Thoracic aorta (tissue), 2 donors: ENCODE data around the gene DYNLL1. TPM values are rescaled to one million over a fixed set of nuclear protein-coding genes. Genes with fewer than 3 reads are reported as not detected.

ENCODE experiments used
- ATAC-seq: fragments of 150-250 bp; one replicate; pipeline ENCODE4 v1.8.0; 2017; ENCODE audit warnings: low read depth; ENCODE audit not compliant: insufficient number of reproducible peaks, low FRiP score
- DNase-seq: peaks from one replicate; pipeline ENCODE4 v3.0.0-alpha.2; 2020; ENCODE audit warnings: low spot score
- H3K27ac ChIP-seq, 2 donors: fragments of 200-600 bp; sonication (generic); 1 replicate in 1 of 2; 2 replicates in 1 of 2; pipeline ENCODE4 v1.5.1; 2016; ENCODE audit warnings: mild to moderate bottlenecking in 2 of 2, moderate library complexity in 2 of 2
- H3K27me3 ChIP-seq: fragments of 200-600 bp; sonication (generic); replicated peaks from 2 replicates; pipeline ENCODE4 v1.6.0; 2016; ENCODE audit warnings: mild to moderate bottlenecking; ENCODE audit not compliant: insufficient read depth
- H3K36me3 ChIP-seq: fragments of 200-600 bp; sonication (generic); one replicate; pipeline ENCODE4 v1.5.1; 2016
- H3K4me1 ChIP-seq, 2 donors: fragments of 200-600 bp; sonication (generic); 1 replicate in 1 of 2; 2 replicates in 1 of 2; pipeline versions ENCODE4 v1.5.1 to v1.6.0; 2016; ENCODE audit warnings: low read depth in 2 of 2, mild to moderate bottlenecking in 1 of 2; ENCODE audit not compliant: control insufficient read depth in 1 of 2
- H3K4me3 ChIP-seq: fragments of 200-600 bp; sonication (generic); 2 replicates; pipeline ENCODE4 v1.5.1; 2016; ENCODE audit warnings: mild to moderate bottlenecking
- H3K9me3 ChIP-seq: fragments of 200-600 bp; sonication (generic); 2 replicates; pipeline ENCODE4 v1.5.1; 2016
- total RNA-seq, 2 donors: library from RNA; depleted of rRNA; stranded (reverse); fragments of >200 nt; gene quantifications; one replicate each; pipeline versions ENCODE4 v1.1.0 to v1.2.3, GENCODE V29; 2016
- TF ChIP-seq, protein P1 (sequence below): fragments of 200-600 bp; sonication (generic); IDR thresholded peaks from one replicate; pipeline ENCODE4 v1.5.1; 2019; ENCODE audit warnings: antibody characterized with exemption

DYNLL1 gene
- total RNA-seq, 2 donors from 2014 or later, result 167 to 199 TPM

DNA sequence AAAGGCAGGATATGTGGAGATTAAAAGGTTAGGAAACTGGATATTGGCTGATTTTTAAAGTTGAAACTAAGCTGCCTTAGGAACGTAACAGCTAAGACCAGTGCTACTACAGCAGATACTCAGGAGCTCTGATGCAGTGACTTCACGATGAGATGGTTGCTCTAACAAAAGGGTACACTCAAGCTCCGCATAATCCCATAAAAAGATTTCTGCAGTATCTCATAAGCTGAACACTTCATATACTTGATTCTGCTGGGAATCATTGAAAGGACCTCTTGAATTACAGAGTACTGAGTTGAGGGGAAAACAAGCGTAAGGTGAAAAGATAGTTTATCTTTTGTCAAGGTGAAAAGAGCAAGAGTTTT is 41.9 kb downstream of the DYNLL1 start:
- DNase-seq, result no peak
- TF ChIP-seq, protein P1, sequence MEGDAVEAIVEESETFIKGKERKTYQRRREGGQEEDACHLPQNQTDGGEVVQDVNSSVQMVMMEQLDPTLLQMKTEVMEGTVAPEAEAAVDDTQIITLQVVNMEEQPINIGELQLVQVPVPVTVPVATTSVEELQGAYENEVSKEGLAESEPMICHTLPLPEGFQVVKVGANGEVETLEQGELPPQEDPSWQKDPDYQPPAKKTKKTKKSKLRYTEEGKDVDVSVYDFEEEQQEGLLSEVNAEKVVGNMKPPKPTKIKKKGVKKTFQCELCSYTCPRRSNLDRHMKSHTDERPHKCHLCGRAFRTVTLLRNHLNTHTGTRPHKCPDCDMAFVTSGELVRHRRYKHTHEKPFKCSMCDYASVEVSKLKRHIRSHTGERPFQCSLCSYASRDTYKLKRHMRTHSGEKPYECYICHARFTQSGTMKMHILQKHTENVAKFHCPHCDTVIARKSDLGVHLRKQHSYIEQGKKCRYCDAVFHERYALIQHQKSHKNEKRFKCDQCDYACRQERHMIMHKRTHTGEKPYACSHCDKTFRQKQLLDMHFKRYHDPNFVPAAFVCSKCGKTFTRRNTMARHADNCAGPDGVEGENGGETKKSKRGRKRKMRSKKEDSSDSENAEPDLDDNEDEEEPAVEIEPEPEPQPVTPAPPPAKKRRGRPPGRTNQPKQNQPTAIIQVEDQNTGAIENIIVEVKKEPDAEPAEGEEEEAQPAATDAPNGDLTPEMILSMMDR, result no peak
- no peak for ATAC-seq
- H3K27ac ChIP-seq, result peak overlapping the region; percentile 62 to 86
- H3K36me3 ChIP-seq, result no peaks in the 10 kb centered on the region
- peaks cover 54 to 73% of the 10 kb centered on the region in 2 donors for H3K4me1 ChIP-seq
- no peaks in the 10 kb centered on the region for H3K9me3 ChIP-seq
- peak overlapping the region; percentile 83 for H3K4me3 ChIP-seq
- H3K27me3 ChIP-seq, result no peaks in the 10 kb centered on the region

DNA sequence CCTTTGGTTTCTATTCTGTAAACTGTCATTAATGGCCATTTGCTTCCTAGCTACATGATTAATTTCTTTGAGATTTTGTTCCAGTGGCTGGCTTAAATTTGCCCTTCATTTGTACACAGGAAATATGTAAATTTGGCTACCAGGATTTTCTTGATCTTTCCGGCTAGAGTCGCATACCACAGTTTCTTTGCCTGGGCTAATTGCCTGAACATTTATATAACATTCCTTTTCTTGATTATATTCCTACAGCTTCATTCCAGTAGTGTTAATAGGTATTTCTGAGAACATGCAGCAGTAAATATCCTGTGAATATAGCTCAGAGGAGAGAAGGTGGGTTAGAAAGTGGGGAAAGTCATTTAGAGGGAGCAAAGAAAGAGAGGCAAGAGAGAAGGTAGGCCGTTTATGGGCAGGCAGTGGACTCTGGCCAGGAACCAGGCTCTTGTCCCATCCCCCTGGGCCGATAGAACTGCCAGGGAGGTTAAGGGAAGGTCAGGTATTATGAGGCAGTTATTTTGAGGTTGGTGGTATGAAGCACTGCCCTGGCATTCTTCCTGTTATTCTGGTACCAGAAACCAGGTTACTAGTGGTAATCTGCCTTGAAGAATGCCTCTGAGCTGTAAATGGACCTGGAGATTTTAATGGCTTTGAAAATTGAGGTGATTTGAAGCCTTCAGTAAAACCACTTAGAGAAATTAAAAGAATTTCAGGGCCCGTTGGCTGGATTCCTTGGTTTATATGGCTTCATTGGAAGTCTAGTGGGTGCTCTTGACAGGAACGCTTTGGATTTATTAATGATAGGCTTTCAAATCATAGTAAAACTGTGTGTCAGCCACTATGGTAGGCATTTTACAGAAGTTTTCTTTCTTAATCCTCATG is 42.6 kb downstream of the DYNLL1 start:
- no peaks in the 10 kb centered on the region for H3K9me3 ChIP-seq
- no peaks in the 10 kb centered on the region for H3K27me3 ChIP-seq
- H3K27ac ChIP-seq, result peak overlapping the region; percentile 62 to 86
- TF ChIP-seq, protein P1, result no peak
- no peak for ATAC-seq
- H3K4me3 ChIP-seq, result peak overlapping the region; percentile 83
- H3K4me1 ChIP-seq, result peaks cover 54 to 79% of the 10 kb centered on the region in 2 donors
- no peaks in the 10 kb centered on the region for H3K36me3 ChIP-seq
- DNase-seq, result peak; percentile 33

DNA sequence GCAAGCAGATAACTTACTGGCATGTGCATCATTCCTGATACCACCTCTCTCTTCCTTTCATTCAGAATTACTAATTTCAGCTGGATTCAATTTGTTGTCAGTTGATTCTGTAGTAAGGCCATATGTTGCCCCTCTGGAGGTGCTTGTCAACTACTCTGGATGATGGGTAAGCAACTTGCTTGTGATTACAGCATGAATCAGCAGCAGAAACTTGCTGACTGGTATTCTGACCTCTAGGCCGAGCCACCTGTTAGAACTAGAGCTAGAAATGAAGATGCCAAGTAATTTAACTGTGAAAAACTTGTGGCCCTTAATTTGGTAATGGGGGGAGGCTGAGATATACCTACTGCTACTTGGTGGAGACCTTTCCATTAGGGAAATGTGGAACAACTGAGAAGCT is 43.4 kb downstream of the DYNLL1 start:
- Histone ChIP-seq H3K4me1 (peaks cover 54 to 84% of the 10 kb centered on the region in 2 donors), H3K9me3 (no peaks in the 10 kb centered on the region), H3K36me3 (no peaks in the 10 kb centered on the region), H3K27ac (peak overlapping the region; percentile 62 to 86), H3K4me3 (peak overlapping the region; percentile 83), H3K27me3 (no peaks in the 10 kb centered on the region)
- TF ChIP-seq, protein P1, result no peak
- ATAC-seq (no peak), DNase-seq (no peak)

DNA sequence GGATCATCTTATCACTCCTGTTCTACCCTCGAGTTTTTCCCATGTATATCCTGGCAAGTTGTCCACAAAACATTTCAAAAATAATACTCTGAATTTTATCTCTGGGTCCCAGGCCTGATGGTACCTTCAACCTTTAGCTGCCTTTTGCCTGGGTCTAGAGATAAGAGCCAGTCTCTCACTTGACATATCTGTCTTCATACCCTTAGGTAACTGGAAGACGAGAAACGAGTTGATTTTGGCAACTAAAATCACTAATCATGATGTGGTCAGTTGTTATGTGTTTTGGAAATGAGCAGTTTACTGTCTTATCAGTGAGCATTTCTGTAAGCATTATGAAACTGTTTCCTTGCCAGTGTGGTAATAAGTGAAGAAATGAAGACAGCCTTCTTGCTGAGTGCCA is 44.5 kb downstream of the DYNLL1 start:
- H3K9me3 ChIP-seq, result no peaks in the 10 kb centered on the region
- peaks cover 53 to 84% of the 10 kb centered on the region in 2 donors for H3K4me1 ChIP-seq
- DNase-seq (no peak), ATAC-seq (peak; percentile 39)
- H3K36me3 ChIP-seq, result no peaks in the 10 kb centered on the region
- TF ChIP-seq, protein P1, result no peak
- peak overlapping the region; percentile 62 to 86 for H3K27ac ChIP-seq
- H3K27me3 ChIP-seq, result no peaks in the 10 kb centered on the region
- no peak overlapping the region for H3K4me3 ChIP-seq

DNA sequence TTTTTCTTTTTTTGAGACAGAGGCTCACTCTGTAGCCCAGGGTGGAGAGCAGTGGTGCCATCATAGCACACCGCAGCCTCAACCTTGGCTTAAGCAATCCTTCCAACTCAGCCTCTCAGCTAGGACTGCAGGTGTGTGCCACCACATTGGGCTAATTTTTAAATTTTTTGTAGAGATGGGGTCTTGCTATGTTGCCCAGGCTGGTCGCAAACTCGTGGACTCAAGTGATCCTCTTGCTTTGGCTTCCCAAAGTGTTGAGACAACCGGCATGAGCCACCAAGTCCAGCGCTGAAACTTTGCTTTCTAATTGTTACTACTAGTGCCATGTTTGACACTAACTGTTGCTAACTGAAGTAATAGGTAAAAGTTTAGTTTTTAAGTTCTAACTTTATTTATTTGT is 46.3 kb downstream of the DYNLL1 start:
- H3K9me3 ChIP-seq, result no peaks in the 10 kb centered on the region
- no peaks in the 10 kb centered on the region for H3K27me3 ChIP-seq
- H3K4me3 ChIP-seq, result no peak overlapping the region
- H3K4me1 ChIP-seq, result peaks cover 37 to 74% of the 10 kb centered on the region in 2 donors
- no peak overlapping the region for H3K27ac ChIP-seq
- ATAC-seq (no peak), DNase-seq (no peak)
- peaks cover 12% of the 10 kb centered on the region for H3K36me3 ChIP-seq
- TF ChIP-seq, protein P1, result no peak
